Cardiac muscle cell (in vitro differentiated cells and primary cell): ENCODE data around the gene ING3. TPM values are rescaled to one million over a fixed set of nuclear protein-coding genes. Genes with fewer than 3 reads are reported as not detected.

Source experiments
- DNase-seq, 2 donors: peaks; one replicate each; pipeline versions ENCODE4 v3.0.0 to v3.0.0-alpha.2; 2010 to 2017; ENCODE audit warnings: low read depth in 1 of 2, low spot score in 1 of 2
- H3K27ac ChIP-seq: fragments of 200-600 bp; sonication (generic); 2 replicates; pipeline ENCODE4 v1.5.1; 2016
- H3K27me3 ChIP-seq: fragments of 200-600 bp; sonication (generic); 2 replicates; pipeline ENCODE4 v1.6.0; 2016; ENCODE audit warnings: control low read depth
- H3K36me3 ChIP-seq: fragments of 200-600 bp; sonication (generic); 2 replicates; pipeline ENCODE4 v1.5.1; 2016; ENCODE audit warnings: control low read depth
- H3K4me1 ChIP-seq: fragments of 200-600 bp; sonication (generic); 2 replicates; pipeline ENCODE4 v1.8.1; 2017; ENCODE audit warnings: low read depth, mild to moderate bottlenecking, mixed run types
- H3K4me3 ChIP-seq: fragments of 200-600 bp; sonication (generic); 2 replicates; pipeline ENCODE4 v1.5.1; 2016; ENCODE audit warnings: mild to moderate bottlenecking
- H3K9me3 ChIP-seq: fragments of 200-600 bp; sonication (generic); 2 replicates; pipeline ENCODE4 v1.5.1; 2017; ENCODE audit warnings: low read depth, mild to moderate bottlenecking, control low read depth
- polyA plus RNA-seq: library from polyadenylated mRNA; unstranded; fragments of >200 nt; fragmentation: Nextera tagmentation; extraction: Ambion mirVana; gene quantifications from 2 replicates; pipeline ENCODE4 v1.2.1, GENCODE V29; 2016
- total RNA-seq: library from RNA; depleted of rRNA; stranded (reverse); fragments of >200 nt; gene quantifications from 2 replicates; pipeline ENCODE4 v1.2.3, GENCODE V29; 2016
- TF ChIP-seq, protein P1 (sequence below): IDR thresholded peaks from 2 replicates; pipeline ENCODE4 v1.5.1; 2012; ENCODE audit warnings: low read depth, mild to moderate bottlenecking, low read length

ING3 gene
- total and polyA plus RNA-seq, 2 experiments from 2014 or later, result 10.7 to 18.4 TPM

DNA sequence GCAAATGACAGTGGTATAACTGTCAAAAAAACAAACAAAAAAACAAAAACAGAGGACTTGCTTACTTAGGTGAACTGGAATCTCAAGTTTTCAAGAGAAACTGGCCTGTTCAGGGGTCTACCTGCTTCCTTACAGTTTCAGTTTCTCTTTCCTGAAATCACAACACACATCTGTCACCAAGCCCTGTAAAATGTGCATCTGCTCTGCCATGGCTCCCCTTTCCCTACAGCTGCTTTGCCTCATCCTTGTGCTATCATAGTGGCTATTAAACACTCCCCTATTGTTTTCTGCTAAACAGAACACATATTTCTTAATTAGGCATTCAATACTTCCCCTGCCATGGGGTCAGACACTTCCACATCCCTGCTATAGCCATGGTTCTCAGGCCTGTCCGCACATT lies 75.6 kb downstream of the ING3 start:
- DNase-seq, result no peak

DNA sequence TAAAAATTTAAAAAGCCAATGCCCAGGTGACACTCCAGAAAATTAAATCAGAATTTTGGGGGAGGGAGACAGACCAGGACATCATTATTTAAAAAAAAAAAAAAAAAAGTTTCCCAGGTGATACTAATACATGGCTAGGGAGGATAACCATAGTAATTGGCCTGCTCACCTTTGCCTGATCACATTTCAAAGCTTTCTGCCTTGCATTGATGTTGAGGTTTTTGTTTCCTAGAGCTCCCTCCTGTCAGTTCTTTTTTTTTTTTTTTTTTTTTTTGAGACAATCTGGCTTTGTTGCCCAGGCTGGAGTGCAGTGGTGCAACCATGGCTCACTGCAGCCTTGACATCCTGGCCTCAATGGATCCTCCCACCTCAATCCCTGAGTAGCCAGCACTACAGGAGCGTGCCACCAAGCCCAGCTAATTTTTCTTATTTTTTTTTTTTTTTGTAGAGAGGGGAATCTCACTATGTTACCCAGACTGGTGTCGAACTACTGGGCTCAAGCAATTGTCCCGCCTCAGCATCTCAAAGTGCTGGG lies 76.1 kb downstream of the ING3 start:
- Histone ChIP-seq H3K27ac (no peak overlapping the region), H3K36me3 (no peaks in the 10 kb centered on the region), H3K27me3 (no peaks in the 10 kb centered on the region), H3K4me3 (no peak overlapping the region), H3K4me1 (peaks cover 23% of the 10 kb centered on the region), H3K9me3 (no peaks in the 10 kb centered on the region)
- no peak for DNase-seq
- TF ChIP-seq, protein P1, sequence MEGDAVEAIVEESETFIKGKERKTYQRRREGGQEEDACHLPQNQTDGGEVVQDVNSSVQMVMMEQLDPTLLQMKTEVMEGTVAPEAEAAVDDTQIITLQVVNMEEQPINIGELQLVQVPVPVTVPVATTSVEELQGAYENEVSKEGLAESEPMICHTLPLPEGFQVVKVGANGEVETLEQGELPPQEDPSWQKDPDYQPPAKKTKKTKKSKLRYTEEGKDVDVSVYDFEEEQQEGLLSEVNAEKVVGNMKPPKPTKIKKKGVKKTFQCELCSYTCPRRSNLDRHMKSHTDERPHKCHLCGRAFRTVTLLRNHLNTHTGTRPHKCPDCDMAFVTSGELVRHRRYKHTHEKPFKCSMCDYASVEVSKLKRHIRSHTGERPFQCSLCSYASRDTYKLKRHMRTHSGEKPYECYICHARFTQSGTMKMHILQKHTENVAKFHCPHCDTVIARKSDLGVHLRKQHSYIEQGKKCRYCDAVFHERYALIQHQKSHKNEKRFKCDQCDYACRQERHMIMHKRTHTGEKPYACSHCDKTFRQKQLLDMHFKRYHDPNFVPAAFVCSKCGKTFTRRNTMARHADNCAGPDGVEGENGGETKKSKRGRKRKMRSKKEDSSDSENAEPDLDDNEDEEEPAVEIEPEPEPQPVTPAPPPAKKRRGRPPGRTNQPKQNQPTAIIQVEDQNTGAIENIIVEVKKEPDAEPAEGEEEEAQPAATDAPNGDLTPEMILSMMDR, result no peak

More for the DNA sequence above, 75.6 kb downstream of the ING3 start:
- no peak overlapping the region for H3K27ac ChIP-seq
- peaks cover 23% of the 10 kb centered on the region for H3K4me1 ChIP-seq
- no peaks in the 10 kb centered on the region for H3K36me3 ChIP-seq
- H3K27me3 ChIP-seq, result no peaks in the 10 kb centered on the region
- no peak overlapping the region for H3K4me3 ChIP-seq
- TF ChIP-seq, protein P1, result no peak
- H3K9me3 ChIP-seq, result no peaks in the 10 kb centered on the region

Other genes with a start within 250 kb of the ING3 start
- 3.7 and 6.7 TPM in 2 replicates for gene TSPAN12, start 92.6 kb upstream of the ING3 start, total RNA-seq
- gene TSPAN12, start 92.6 kb upstream of the ING3 start, polyA plus RNA-seq, result 7.0 and 9.3 TPM in 2 replicates
- gene CPED1, start 37.9 kb downstream of the ING3 start, total RNA-seq, result 0.95 and 3.2 TPM in 2 replicates
- gene CPED1, start 37.9 kb downstream of the ING3 start, polyA plus RNA-seq, result 0.67 and 1.1 TPM in 2 replicates